TTC549 (cell line): ENCODE results near the gene GIT2.

Experiments
- FAIRE-seq: peaks from 2 replicates; lab custom pipeline; 2012; peaks lifted over from hg19 to GRCh38; lab: Jason Lieb, UNC

Gene GIT2

GRCh38 chr12:109890620-109891170 lies 105.5 kb downstream of the GIT2 start:
- FAIRE-seq = no peak

- FAIRE-seq = no peak
These were observed 107.8 kb downstream of the GIT2 start for GRCh38 chr12:109888179-109889020.

DNA sequence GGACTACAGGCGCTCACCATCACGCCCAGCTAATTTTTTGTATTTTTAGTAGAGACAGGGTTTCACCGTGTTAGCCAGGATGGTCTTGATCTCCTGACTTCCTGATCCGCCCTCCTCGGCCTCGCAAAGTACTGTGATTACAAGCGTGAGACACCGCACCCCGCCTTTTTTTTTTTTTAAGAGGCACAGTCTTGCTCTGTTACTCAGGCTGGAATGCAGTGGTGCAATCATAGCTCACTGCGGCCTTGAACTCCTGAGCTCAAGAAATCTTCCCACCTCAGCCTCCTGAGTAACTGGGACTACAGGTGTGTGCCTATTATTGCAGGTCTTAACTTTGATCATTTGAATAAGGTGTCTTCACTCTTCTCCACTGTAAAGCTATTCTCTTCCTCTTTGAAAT lies 110.6 kb downstream of the GIT2 start:
- no peak for FAIRE-seq

GRCh38 chr12:109883461-109883860 lies 112.7 kb downstream of the GIT2 start:
- FAIRE-seq = no peak

DNA sequence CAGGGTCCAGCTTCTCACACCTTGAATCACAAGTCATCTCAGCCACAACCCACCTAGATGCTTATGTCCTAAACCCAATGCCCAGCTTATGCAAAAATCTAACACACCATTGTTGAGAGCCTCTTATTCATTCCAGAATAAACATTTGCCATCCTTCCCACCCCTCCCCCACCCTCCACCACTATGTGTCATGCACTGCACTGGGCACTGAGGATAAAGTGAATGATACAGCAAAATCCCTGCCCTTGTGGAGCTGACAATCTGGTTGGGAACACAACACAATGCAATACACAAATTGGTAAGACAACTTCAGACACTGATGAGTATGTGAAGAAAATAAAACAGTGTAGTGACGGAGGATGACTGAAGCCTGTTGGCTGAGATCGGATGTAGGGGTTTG lies 114.4 kb downstream of the GIT2 start:
- no peak for FAIRE-seq

GRCh38 chr12:109880938-109881337 lies 115.2 kb downstream of the GIT2 start:
- no peak for FAIRE-seq

- no peak for FAIRE-seq
These were observed 115.9 kb downstream of the GIT2 start, which contains the start of gene GLTP for GRCh38 chr12:109880043-109880931. GLTP (minus strand) TSS chr12:109880541; CDS start chr12:109880374, 167 bp downstream.
